Sigmoid colon (tissue), 4 donors: ENCODE data around the gene PREP.

Source experiments
- CTCF ChIP-seq, 4 experiments: fragments of 450-650 bp in 3 of 4; fragments of 200-600 bp in 1 of 4; IDR thresholded peaks; one replicate each; pipeline ENCODE4 v1.5.1; 2016 to 2019; ENCODE audit warnings: antibody characterized with exemption in 4 of 4, mild to moderate bottlenecking in 3 of 4, moderate library complexity in 2 of 4
- EP300 ChIP-seq, 4 donors: sonication (generic); formaldehyde crosslinking; IDR thresholded peaks; one replicate each; pipeline ENCODE4 v1.6.1; 2017; ENCODE audit warnings: antibody characterized with exemption in 4 of 4
- POLR2A ChIP-seq, 2 donors: fragments of 450-650 bp; IDR thresholded peaks; one replicate each; pipeline ENCODE4 v1.6.1; 2016; ENCODE audit warnings: antibody characterized with exemption in 2 of 2, mild to moderate bottlenecking in 2 of 2, moderate library complexity in 2 of 2

GRCh38 chr6:105313211-105313610 lies 89.7 kb downstream of the PREP start:
- TF ChIP-seq CTCF (IDR thresholded peaks at IDR 0.05), result no peak
- no peak for TF ChIP-seq POLR2A (IDR thresholded peaks at IDR 0.05)
- no peak for TF ChIP-seq EP300 (IDR thresholded peaks at IDR 0.05)
